NCI-H82 (cell line): ENCODE measurements around the gene FEZF1.
A peak's percentile ranks its signal among the peaks of the same experiment; 100 is the strongest.
"Not testable (repeated sequence)": the region's sequence is repeated elsewhere in the genome, so short reads cannot be mapped to it uniquely, and the experiment has no call there.

Source experiments
- DNase-seq: peaks from one replicate; lab custom pipeline; 2025; lab: John Stamatoyannopoulos, UW

Gene FEZF1

DNA sequence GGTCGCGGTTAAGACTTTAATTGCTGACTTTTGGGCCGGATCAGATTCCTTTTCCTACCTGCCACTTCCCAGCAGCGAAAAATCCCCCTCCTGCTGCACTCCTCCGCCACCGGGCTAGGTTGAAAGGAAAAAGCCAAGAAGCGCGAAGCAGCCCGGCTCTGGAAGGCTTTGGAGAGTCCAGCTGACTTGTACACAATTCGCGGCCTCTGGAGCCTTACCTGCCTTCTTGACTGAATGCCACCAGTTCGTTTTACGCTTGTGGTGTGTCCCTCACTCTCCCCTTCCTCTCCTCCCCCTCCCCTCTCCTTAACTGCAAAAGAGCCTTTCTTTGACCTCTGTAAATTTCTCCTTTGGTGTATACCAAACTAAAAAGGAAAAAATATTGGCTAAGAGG lies 2.7 kb upstream of the FEZF1 start:
- DNase-seq, result peak; percentile 88

GRCh38 chr7:122306320-122307227 lies 2.0 kb upstream of the FEZF1 start:
- peak; percentile 76 for DNase-seq

DNA sequence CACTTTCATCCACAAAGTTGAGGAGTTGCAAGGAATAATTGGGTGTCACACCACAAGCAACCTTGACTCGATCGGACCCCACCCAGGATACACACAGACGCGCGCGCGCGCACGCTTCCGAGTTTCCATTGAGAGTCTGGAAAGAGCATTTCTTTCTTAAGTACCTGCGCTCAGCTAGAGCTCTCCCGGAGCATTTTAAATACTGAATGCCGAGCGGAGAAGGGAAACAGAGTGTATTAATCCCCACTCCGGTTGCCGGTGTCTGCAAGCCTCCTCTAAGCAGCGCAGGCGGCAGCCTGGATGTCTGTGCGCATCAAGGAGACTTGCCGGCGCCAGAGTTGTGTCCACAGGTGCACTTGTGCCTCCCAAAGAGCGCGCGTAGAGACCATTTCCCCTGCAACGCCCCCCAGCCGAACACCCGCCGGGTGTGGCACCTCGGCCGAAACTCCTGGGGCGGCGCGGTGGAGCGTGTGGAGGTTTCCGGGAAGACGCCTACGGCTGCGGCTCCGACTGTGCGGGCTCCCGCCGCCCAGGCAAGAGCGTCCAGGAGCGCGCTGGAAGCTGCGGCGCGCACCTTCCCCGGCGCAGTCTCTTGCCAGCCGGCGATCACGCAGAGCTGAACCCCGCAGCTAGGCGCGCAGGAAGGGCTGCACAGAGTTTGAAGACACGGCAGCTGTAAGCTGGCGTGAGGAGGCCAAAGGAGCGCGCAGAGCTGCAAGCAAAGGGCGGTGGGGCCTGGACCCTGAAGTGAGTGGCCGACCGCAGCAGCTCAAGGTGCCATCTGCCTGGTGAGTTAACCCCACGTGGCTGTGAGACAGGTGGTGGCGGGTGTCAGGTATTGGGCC lies 1.1 kb upstream of the FEZF1 start:
- peak; percentile 76 for DNase-seq

DNA sequence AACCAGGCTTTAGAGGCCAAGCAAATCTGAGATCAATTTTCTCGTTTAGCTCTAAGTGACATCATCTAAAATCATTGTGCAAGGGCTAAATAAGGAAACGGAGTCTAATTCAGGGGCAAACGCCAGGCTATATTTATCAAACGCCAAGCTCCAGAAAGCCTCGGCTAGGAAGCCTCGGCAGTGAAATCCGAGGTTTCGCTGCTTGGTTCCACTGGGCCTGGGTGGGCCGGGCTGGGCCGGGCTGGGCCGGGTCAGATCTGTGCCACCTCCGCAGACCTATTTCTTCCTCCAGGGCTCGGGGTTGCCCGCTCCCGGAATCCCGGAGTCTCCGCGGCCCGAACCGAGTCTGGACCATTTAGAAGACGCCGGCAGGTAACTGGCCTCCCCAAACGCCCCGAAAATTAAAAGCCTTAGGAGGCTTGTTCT lies 459 bp upstream of the FEZF1 start:
- peak; percentile 75 for DNase-seq

- DNase-seq, result peak; percentile 51
Measured at GRCh38 chr7:122303531-122304318, 825 bp downstream of the FEZF1 start.

- DNase-seq, result no peak
Measured at GRCh38 chr7:122302761-122303530, 1.6 kb downstream of the FEZF1 start.

GRCh38 chr7:122301858-122302760 lies 2.4 kb downstream of the FEZF1 start:
- peak; percentile 41 for DNase-seq

DNA sequence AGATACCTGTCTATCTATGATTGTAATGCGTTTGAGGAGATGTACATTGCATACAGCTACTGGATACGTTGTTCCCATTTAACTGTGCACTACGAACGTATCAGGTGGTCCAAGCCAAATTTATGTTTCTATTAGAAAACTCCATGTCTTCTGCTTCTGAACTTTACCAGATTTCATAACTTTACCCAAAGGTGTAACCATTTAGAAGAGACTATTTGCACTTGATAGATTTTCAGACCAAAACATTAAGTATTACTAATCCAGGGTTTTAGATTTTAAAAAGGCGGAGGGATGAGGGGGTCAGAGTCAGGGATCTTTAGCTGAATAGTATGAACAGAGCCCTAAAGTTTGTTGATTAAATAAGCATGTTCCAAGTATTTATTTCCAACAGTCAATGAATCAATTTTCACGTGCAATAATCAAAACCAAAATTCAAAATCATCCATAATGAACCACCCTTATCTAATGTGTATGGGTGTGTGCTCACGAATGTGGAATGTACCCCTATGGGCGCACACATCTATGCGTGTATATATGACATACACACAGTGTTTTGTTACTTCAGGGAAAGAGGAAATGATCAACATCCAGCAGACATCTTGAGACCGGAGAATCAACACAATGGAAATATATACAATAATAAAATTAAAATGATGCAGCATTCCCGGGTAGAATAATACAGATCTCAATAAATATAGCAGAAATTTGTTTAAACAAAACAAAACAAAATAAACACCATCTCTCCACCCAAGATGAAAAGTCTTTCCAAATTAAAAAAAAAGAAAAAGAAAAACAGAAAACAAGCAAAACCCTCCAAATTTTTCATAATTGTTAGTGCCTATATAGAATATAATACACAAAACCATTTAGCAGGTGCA lies 3.4 kb downstream of the FEZF1 start:
- no peak for DNase-seq

DNA sequence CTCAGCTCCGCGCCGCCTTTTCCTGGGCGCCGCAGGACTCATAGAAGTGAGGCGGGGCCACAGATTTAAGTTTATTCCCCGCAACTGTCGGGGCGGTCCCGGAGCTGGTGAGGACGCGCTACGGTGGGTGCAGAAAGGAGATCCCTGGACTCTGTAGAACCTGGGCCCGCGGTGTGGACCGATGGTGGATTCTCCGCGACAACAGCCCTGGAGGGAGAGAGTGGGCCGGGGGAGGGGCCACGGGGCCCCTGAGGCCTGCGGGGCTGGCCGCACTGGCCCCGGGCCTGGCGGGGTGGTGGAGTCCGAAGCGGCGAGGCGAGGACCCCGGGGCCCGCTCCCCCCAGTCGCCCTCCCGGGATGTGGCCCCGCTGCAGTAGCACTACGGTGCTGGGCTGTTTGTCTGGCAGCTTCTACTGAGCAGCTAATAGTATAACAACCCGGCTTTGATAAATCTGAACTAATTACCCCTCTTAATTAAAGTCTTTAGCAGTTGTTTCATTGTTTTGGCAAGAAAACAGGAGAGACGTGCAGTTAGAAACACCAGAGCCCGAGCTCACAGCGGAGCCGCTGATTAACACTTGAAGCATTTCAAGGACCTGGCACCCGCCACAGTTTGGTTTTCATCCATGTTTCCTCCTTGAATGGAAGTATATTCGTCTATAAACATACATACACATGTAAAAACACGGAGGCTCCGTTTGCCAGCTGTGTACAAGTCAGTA lies 4.2 kb downstream of the FEZF1 start:
- DNase-seq, result peak; percentile 35

DNA sequence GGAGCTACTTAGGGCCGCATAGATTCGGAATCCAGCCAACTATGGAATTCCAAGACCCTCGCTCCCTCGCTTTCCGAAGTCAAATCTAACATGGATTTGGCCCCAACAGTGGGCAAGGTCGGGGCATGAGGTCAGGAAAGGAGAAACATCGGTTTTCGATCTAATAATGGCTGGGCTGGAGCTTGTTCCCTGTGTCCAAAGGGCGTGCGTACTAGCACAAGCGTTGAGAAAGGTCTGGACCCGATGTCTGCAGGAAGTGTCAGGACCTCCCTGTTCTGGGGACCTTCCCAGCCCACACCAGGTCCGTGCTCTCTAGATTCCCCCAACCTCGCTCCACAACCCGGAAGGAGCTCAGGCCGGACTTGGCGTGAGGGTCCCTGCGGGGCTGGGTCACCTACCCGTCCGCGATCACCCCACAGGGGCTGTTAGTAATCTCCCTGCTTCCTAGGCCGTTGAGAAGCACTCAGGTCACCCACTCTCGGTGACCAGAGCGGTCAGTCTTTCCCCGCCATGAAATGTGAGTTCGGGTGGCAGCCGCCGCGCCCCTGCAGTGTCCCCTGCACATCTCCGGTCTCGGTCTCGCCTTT lies 4.8 kb downstream of the FEZF1 start:
- peak; percentile 30 for DNase-seq

DNA sequence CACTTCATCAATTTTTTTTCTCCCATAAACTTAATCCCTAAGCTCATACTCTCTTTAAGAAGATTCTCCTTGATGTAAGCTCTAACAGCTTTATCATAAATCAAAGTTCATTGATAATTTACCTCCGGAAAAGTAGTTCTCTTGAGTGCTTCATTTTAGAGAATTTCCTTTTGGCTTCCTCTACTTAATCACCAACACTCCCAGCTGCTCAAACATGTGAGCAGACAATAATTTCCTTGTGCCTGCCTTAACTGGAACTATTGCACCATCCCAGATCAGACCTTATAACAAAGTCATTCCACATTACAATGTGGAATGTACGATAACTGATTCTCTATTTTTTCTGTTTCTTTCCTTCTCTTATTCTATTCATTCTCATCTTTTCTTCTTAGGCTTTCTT lies 5.9 kb downstream of the FEZF1 start:
- peak; percentile 40 for DNase-seq

- DNase-seq, result peak; percentile 46
Measured at GRCh38 chr7:122298131-122298530, 6.4 kb downstream of the FEZF1 start.

DNA sequence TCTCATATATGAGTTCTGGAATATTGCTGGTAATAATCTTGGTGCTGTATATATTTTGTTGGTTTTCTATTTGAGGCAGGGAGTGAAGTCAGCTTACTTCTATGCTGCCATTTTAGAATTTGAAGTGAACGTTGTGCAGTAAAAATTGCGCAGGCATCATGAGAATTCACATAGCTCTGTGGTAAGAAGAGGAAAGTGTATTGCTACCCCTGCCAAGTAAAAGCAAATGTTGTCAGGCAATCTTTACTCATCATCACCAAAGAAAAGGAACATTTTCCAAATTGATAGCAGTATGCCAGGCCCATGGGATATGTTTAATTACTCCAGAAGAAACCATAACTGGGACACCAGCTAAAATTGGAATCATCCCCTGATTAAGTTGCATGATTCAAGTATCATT lies 13.4 kb downstream of the FEZF1 start:
- no peak for DNase-seq

DNA sequence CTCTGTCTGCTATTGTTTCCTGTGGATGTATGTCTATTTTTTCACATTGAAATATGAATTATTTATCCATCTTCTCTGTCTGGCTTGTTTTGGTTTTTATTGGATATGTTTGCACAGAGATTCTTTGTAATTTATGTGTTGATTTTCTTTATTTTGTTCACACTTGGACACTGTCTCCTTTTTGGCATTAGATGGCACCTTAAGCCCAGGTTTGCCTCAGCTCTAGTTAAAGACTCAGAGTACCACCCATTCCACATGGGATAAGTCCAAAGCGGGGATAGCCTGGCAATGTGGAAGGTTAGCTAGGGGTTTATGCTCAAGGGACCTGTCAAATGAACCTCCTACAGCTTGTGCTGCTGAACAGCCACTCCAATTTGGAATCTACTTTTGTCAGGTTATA lies 14.1 kb downstream of the FEZF1 start:
- DNase-seq, result peak; percentile 8

DNA sequence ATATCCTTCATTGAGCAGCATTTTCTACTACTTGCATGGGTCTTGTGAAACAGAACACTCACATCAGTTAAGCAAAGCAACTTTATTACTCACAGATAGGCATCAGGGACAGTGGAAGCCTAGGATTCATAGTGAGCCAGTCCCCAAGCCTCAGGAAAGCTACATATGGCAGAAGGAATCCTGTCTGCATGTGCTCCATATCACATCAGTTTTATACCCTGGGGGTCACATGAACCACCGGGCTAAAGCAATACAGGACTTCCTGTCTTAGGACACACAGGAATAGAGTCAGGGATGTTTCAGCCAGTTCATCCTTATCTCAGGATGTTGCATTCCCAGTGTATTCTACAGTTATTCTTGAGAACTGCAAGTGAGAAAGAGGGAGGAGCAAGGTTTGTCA lies 15.1 kb downstream of the FEZF1 start:
- no peak for DNase-seq

DNA sequence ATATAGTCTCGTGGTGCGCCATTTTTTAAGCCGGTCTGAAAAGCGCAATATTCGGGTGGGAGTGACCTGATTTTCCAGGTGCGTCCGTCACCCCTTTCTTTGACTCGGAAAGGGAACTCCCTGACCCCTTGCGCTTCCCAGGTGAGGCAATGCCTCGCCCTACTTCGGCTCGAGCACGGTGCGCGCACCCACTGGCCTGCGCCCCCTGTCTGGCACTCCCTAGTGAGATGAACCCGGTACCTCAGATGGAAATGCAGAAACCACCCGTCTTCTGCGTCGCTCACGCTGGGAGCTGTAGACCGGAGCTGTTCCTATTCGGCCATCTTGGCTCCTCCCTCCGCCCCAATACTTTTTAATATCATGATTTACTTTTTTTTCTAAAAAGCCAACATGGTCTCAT lies 19.9 kb downstream of the FEZF1 start:
- not testable (repeated sequence) for DNase-seq

DNA sequence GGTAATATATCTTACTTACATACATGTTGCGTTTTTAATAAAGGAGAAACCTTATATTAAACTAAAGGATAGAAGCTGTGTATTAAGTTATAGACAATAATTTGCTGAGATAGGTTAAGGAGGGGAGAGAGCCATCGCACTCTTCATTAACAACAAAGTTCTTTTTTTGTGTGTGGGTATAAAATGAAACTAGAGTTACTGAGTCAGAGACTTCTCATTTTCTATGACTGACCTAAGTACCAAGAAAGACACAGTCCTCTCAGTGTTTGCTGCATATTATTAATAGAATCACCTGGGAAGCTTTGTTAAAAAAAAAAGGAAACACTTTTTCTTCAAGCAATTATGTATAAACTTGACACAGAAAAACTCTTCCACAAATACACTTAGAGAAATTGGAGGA lies 31.4 kb downstream of the FEZF1 start:
- DNase-seq, result no peak

GRCh38 chr7:122269241-122269640 lies 35.3 kb downstream of the FEZF1 start:
- no peak for DNase-seq
